Left lung (tissue), 10 donors: ENCODE measurements around the gene GUCY2F. TPM values are rescaled to one million over a fixed set of nuclear protein-coding genes. Genes with fewer than 3 reads are reported as not detected.

Source experiments
- ATAC-seq: fragments of 200-7000 bp; cut with Tn5 transposase; one replicate; pipeline ENCODE4 v1.9.1; 2020; ENCODE audit warnings: moderate library complexity
- DNase-seq, 4 donors: peaks; one replicate each; pipeline ENCODE4 v3.0.0-alpha.2; 2013 to 2020
- H3K27ac ChIP-seq, 2 donors: fragments of 200-600 bp; sonication (generic) in 1 of 2; one replicate each; pipeline versions ENCODE4 v1.5.0 to v1.8.0; 2020 to 2021
- H3K27me3 ChIP-seq, 2 donors: fragments of 200-600 bp; sonication (generic) in 1 of 2; one replicate each; pipeline versions ENCODE4 v1.5.0 to v1.8.0; 2020 to 2021
- H3K36me3 ChIP-seq, 2 donors: fragments of 200-600 bp; sonication (generic) in 1 of 2; one replicate each; pipeline versions ENCODE4 v1.5.0 to v1.8.0; 2020 to 2021
- H3K4me1 ChIP-seq, 2 donors: fragments of 200-600 bp; one replicate each; pipeline ENCODE4 v1.8.0; 2021
- H3K4me3 ChIP-seq, 2 donors: fragments of 200-600 bp; sonication (generic) in 1 of 2; one replicate each; pipeline versions ENCODE4 v1.5.0 to v1.8.0; 2020 to 2021; ENCODE audit warnings: mild to moderate bottlenecking in 1 of 2
- H3K9me3 ChIP-seq, 2 donors: fragments of 200-600 bp; sonication (generic) in 1 of 2; one replicate each; pipeline versions ENCODE4 v1.5.0 to v1.8.0; 2020 to 2021
- intact Hi-C, 2 donors: fragments of 100-400 bp; cut with DNase I; formaldehyde crosslinking; loops; one replicate each; pipeline versions ENCODE4 v1.11.2 to v1.14.2; 2022
- polyA plus RNA-seq, 6 donors: library from polyadenylated mRNA; unstranded; fragments of 120-200 nt; gene quantifications; one replicate each; pipeline ENCODE4 v1.2.1, GENCODE V29; 2013; ENCODE audit not compliant: insufficient read length in 6 of 6
- total RNA-seq, 2 donors: library from RNA; stranded (reverse); fragmentation: NEBNext Ultra II Directional; extraction: Animal tissue kit (Norgen Biotek cat#: 25700); gene quantifications; one replicate each; pipeline ENCODE4 v1.2.1, GENCODE V29; 2021
- TF ChIP-seq, protein P1 (sequence below), 2 donors: fragments of 200-600 bp; sonication (generic) in 1 of 2; IDR thresholded peaks; one replicate each; pipeline versions ENCODE4 v1.5.0 to v1.8.0; 2021; ENCODE audit warnings: antibody characterized with exemption in 2 of 2
- donor health status: DM: no; HTN: yes; CAD: no.
- donor health status: DM: no; HTN: no; CAD: no.

GUCY2F gene
- total and polyA plus RNA-seq, 8 donors = 0.03 to 0.10 TPM; not detected in 6

GRCh38 chrX:109390556-109390955 lies 91.3 kb downstream of the GUCY2F start:
- ATAC-seq (no peak), DNase-seq (no peak)
- Histone ChIP-seq H3K27ac (no peak overlapping the region), H3K4me3 (no peak overlapping the region), H3K27me3 (peaks cover 0 to 6% of the 10 kb centered on the region in 2 donors), H3K9me3 (no peaks in the 10 kb centered on the region), H3K4me1 (no peaks in the 10 kb centered on the region), H3K36me3 (no peaks in the 10 kb centered on the region)
- TF ChIP-seq, protein P1, sequence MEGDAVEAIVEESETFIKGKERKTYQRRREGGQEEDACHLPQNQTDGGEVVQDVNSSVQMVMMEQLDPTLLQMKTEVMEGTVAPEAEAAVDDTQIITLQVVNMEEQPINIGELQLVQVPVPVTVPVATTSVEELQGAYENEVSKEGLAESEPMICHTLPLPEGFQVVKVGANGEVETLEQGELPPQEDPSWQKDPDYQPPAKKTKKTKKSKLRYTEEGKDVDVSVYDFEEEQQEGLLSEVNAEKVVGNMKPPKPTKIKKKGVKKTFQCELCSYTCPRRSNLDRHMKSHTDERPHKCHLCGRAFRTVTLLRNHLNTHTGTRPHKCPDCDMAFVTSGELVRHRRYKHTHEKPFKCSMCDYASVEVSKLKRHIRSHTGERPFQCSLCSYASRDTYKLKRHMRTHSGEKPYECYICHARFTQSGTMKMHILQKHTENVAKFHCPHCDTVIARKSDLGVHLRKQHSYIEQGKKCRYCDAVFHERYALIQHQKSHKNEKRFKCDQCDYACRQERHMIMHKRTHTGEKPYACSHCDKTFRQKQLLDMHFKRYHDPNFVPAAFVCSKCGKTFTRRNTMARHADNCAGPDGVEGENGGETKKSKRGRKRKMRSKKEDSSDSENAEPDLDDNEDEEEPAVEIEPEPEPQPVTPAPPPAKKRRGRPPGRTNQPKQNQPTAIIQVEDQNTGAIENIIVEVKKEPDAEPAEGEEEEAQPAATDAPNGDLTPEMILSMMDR (IDR thresholded peaks at IDR 0.05) = no peak
- intact Hi-C loops = no loop called here

- DNase-seq (no peak), ATAC-seq (no peak)
- TF ChIP-seq, protein P1 (IDR thresholded peaks at IDR 0.05) = no peak
- Histone ChIP-seq H3K9me3 (no peaks in the 10 kb centered on the region), H3K4me1 (no peaks in the 10 kb centered on the region), H3K36me3 (no peaks in the 10 kb centered on the region), H3K27me3 (peaks cover 0 to 6% of the 10 kb centered on the region in 2 donors), H3K27ac (no peak overlapping the region), H3K4me3 (no peak overlapping the region)
- intact Hi-C loops = no loop called here
These were observed 92.0 kb downstream of the GUCY2F start for GRCh38 chrX:109389917-109390316.

DNA sequence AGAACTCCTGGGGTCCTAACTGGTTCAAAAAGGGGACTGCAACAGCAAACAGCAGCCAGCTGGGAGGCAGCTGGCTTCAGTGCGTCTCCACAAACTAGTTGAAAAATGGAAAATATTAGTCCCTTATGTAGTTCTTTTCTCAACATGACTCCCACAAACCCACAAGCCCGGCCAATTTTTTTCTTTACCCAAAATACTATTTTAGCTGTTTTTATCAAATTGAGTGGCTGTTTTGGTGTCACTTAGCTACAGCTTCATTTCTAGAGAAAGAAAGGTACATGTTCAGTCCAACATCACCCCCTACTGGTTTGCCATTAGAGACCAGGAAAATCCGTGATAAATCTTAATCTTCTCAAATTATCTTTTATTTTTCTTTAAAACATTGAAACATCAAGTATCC lies 97.2 kb downstream of the GUCY2F start:
- Histone ChIP-seq H3K9me3 (no peaks in the 10 kb centered on the region), H3K27me3 (peaks cover 0 to 6% of the 10 kb centered on the region in 2 donors), H3K4me3 (no peak overlapping the region), H3K27ac (no peak overlapping the region), H3K4me1 (no peaks in the 10 kb centered on the region), H3K36me3 (no peaks in the 10 kb centered on the region)
- intact Hi-C loops = no loop called here
- DNase-seq (peak in 1 of 4 donors; percentile 44), ATAC-seq (peak; percentile 57)
- TF ChIP-seq, protein P1 (IDR thresholded peaks at IDR 0.05) = peak; percentile 16 to 31

GRCh38 chrX:109382332-109382731 lies 99.6 kb downstream of the GUCY2F start:
- TF ChIP-seq, protein P1 (IDR thresholded peaks at IDR 0.05) = no peak
- Histone ChIP-seq H3K27ac (no peak overlapping the region), H3K4me1 (no peaks in the 10 kb centered on the region), H3K27me3 (no peaks in the 10 kb centered on the region), H3K36me3 (no peaks in the 10 kb centered on the region), H3K4me3 (no peak overlapping the region), H3K9me3 (no peaks in the 10 kb centered on the region)
- intact Hi-C loops = no loop called here
- no peak for DNase-seq
- no peak for ATAC-seq

DNA sequence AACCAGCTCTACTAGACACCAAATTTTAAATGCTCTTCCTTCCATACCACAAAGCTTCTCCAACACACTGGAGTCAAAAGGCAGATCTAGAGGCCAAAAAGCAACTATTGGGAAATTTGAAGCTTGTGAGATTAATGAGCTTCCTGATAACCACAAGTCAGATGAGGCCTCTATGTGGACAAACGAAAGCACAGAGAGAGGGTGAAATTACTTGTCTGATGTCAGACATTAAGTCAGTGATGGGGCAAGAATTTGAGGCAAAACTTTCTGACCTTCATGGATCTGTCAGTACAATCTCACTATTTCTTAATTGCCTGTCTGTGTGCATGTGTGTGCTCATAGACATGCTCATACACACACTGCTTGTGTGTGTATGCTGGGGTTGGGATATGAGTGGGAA lies 103.6 kb downstream of the GUCY2F start:
- intact Hi-C loops = no loop called here

More for the DNA sequence above, 103.6 kb downstream of the GUCY2F start:
- TF ChIP-seq, protein P1 (IDR thresholded peaks at IDR 0.05) = no peak
- Histone ChIP-seq H3K4me3 (no peak overlapping the region), H3K9me3 (no peaks in the 10 kb centered on the region), H3K27me3 (no peaks in the 10 kb centered on the region), H3K4me1 (no peaks in the 10 kb centered on the region), H3K27ac (no peak overlapping the region), H3K36me3 (no peaks in the 10 kb centered on the region)
- no peak for ATAC-seq
- no peak for DNase-seq
